ENCODE measurements around the gene UBL3. TPM values are rescaled to one million over a fixed set of nuclear protein-coding genes. Genes with fewer than 3 reads are reported as not detected.

The UBL3 gene
- total and polyA plus RNA-seq, 2 of the 8 experiments (the other 6 are each of a cell fraction or from before 2014, with no cell fraction given): 5.3 to 16.1 TPM

- Histone ChIP-seq H2BK5ac (ENCODE audit: low read depth, low read length) (no peak overlapping the region; the same call in 1 of the 2 replicates), H3K4me2 (ENCODE audit: insufficient read depth in 1 of 2, low read depth in 2 of 2, low read length in 2 of 2) (peak overlapping the region in 1 of 2 experiments; percentile 17; a peak in 1 of 4 replicates), H3K4me1 (replicated peaks in 1 of 4; ENCODE audit: control insufficient read depth in 3 of 4, insufficient read depth in 4 of 4, low read length in 3 of 4) (peaks cover 0 to 11% (median 3%) of the 10 kb centered on the region in 4 experiments; a peak in 2 of 7 replicates), H2BK15ac (ENCODE audit: low read length) (no peak overlapping the region; the same call in 1 of the 2 replicates), H3K4me3 (ENCODE audit: extremely low read depth in 1 of 4, insufficient read depth in 2 of 4, low read depth in 3 of 4, low read length in 4 of 4) (no peak overlapping the region), H2AK5ac (ENCODE audit: low read depth, low read length) (no peak overlapping the region), H3K4ac (replicated peaks; ENCODE audit: insufficient read length, low read depth, low read length) (no peak overlapping the region), H3K79me2 (ENCODE audit: control insufficient read depth in 1 of 2, insufficient read depth in 2 of 2, low read length in 2 of 2) (no peaks in the 10 kb centered on the region), H3K56ac (replicated peaks; ENCODE audit: insufficient read length, low read depth, low read length) (no peak overlapping the region), H2BK20ac (ENCODE audit: low read length) (no peak overlapping the region), H3K9me3 (ENCODE audit: insufficient read depth in 2 of 2, low read depth in 1 of 2, low read length in 1 of 2) (peaks cover 2 to 8% of the 10 kb centered on the region in 2 experiments; a peak in 2 of 4 replicates), H3K27me3 (replicated peaks in 1 of 4; ENCODE audit: control insufficient read depth in 3 of 4, extremely low read depth in 1 of 4, insufficient read depth in 3 of 4, low read length in 3 of 4) (no peaks in the 10 kb centered on the region; a peak in 2 of 7 replicates), H3K23me2 (ENCODE audit: low read depth, low read length) (no peaks in the 10 kb centered on the region), H3K27ac (ENCODE audit: low read depth, low read length) (no peak overlapping the region; the same call in 1 of the 2 replicates), H2BK120ac (replicated peaks; ENCODE audit: low read depth, low read length) (no peak overlapping the region), H4K5ac (ENCODE audit: insufficient read length, low read depth, low read length) (no peak overlapping the region), H4K8ac (ENCODE audit: extremely low read depth, insufficient read depth, low read length) (peak overlapping the region; percentile 5; the same call in 1 of the 2 replicates), H3K36me3 (ENCODE audit: control insufficient read depth in 2 of 4, insufficient read depth in 4 of 4, low read length in 3 of 4) (no peaks in the 10 kb centered on the region), H3K23ac (ENCODE audit: insufficient read length) (no peak overlapping the region), H3K18ac (ENCODE audit: extremely low read depth, low read length) (0 out of 2 replicates have a peak overlapping the region, but pooled peaks have one; percentile 32), H2AFZ (ENCODE audit: low read length) (peak overlapping the region; percentile 51), H2BK12ac (ENCODE audit: low read depth, low read length) (no peak overlapping the region), H4K20me1 (replicated peaks in 1 of 2; ENCODE audit: control insufficient read depth in 1 of 2, insufficient read depth in 2 of 2, low read length in 2 of 2) (no peaks in the 10 kb centered on the region), H3K9ac (replicated peaks in 1 of 4; ENCODE audit: extremely low read depth in 1 of 4, low read depth in 3 of 4, low read length in 3 of 4) (no peak overlapping the region), H4K91ac (replicated peaks; ENCODE audit: insufficient read length, low read length) (no peak overlapping the region), H3K14ac (ENCODE audit: insufficient read length) (no peak overlapping the region), H3K79me1 (ENCODE audit: low read depth, low read length) (no peaks in the 10 kb centered on the region)
- ChIA-PET POLR2A (ENCODE audit: partially characterized antibody) (no interaction called here), CTCF (ENCODE audit: partially characterized antibody) (interaction anchor here (1.2 to 2.1 kb wide), 4 partner anchors 8 to 249 kb away, joined by 3 to 11 read pairs (median 6); no protein-coding TSS in a partner anchor)
- no peak for FAIRE-seq
- TF ChIP-seq USF2 (IDR thresholded peaks at IDR 0.05; ENCODE audit: low read length): no peak
- TF ChIP-seq YY1 (IDR thresholded peaks at IDR 0.05; ENCODE audit: low read depth, low read length): no peak
- TF ChIP-seq CEBPB (IDR thresholded peaks at IDR 0.05; ENCODE audit: low read depth, low read length): no peak
- no peak for DNase-seq (ENCODE audit: low read depth in 1 of 2, low spot score in 2 of 2)
- WGBS, 2 experiments (ENCODE audit: extremely low coverage in 1 of 2, insufficient coverage in 1 of 2, insufficient read length in 1 of 2, insufficient replicate concordance in 2 of 2, low coverage in 1 of 2, low lambda C conversion rate in 2 of 2, missing lambda C conversion rate in 1 of 2): 78% methylated on average over 6 of the region's 6 CpGs; no CpG with 5 or more reads in 1 of the 2 experiments
Observed at GRCh38 chr13:29722415-29722814, 128.0 kb downstream of the UBL3 start.
